ENCODE measurements around the gene HOXD12. TPM values are rescaled to one million over a fixed set of nuclear protein-coding genes. Genes with fewer than 3 reads are reported as not detected.
A peak's percentile ranks its signal among the peaks of the same experiment; 100 is the strongest.

The HOXD12 gene
- total RNA-seq, 1 donor from 2014 or later: 0.27 TPM

DNA sequence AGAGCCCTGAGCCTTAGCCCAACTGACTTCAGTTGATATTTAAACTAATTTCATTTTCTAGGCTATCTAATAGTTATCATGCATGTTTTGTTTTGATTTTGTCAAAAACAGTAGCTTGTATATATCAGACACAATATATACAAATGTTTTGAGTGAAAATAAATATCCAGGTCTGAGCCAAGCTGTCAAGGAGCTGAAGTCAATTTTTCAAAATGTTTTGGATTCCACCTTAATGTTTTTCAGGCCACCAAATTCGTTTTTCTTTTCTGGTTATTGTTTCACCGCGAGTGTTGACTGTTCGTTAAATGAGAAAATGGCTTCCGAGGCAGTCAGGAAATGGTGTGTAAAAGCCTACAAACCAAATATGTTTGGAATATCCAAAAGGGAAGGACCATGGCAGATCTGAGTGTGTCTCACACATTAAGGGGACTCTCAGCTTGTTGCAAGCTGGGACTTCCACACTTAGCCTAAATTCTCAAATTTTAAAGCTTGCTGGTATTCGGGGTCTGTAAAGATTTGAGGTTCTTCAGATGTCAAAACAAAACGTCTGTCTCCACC lies 2.8 kb downstream of the HOXD12 start:
- TF ChIP-seq CTCF (IDR thresholded peaks at IDR 0.05; ENCODE audit: unreplicated experiment): no peak
- H3K4me3 Mint-ChIP-seq: no peak overlapping the region
- no peaks in the 10 kb centered on the region for H3K9me3 Mint-ChIP-seq
- peaks cover 96% of the 10 kb centered on the region for H3K27me3 Mint-ChIP-seq (ENCODE audit: low read depth)
- peaks cover 24% of the 10 kb centered on the region for H3K4me1 Mint-ChIP-seq
- H3K36me3 Mint-ChIP-seq: no peaks in the 10 kb centered on the region
- no peak for DNase-seq (ENCODE audit: low spot score in 2 of 2, unreplicated experiment in 2 of 2)
- H3K27ac Mint-ChIP-seq: no peak overlapping the region

- Mint-ChIP-seq H3K27me3 (ENCODE audit: low read depth) (peaks cover 89% of the 10 kb centered on the region), H3K27ac (no peak overlapping the region), H3K4me1 (peaks cover 19% of the 10 kb centered on the region), H3K36me3 (no peaks in the 10 kb centered on the region), H3K9me3 (no peaks in the 10 kb centered on the region), H3K4me3 (no peak overlapping the region)
- no peak for TF ChIP-seq CTCF (IDR thresholded peaks at IDR 0.05; ENCODE audit: unreplicated experiment)
- no peak for DNase-seq (ENCODE audit: low spot score in 2 of 2, unreplicated experiment in 2 of 2)
Measured at GRCh38 chr2:176103194-176103593, 3.6 kb downstream of the HOXD12 start.

GRCh38 chr2:176103742-176104315 lies 4.2 kb downstream of the HOXD12 start:
- no peak for DNase-seq (ENCODE audit: low spot score in 2 of 2, unreplicated experiment in 2 of 2)

GRCh38 chr2:176104316-176105077 lies 4.9 kb downstream of the HOXD12 start:
- H3K27ac Mint-ChIP-seq: peak overlapping the region; percentile 16
- no peaks in the 10 kb centered on the region for H3K36me3 Mint-ChIP-seq
- TF ChIP-seq CTCF (IDR thresholded peaks at IDR 0.05; ENCODE audit: unreplicated experiment): no peak
- H3K4me3 Mint-ChIP-seq: peak overlapping the region; percentile 59
- H3K9me3 Mint-ChIP-seq: no peaks in the 10 kb centered on the region
- H3K4me1 Mint-ChIP-seq: peaks cover 21% of the 10 kb centered on the region
- peak in 1 of 2 experiments; percentile 40 for DNase-seq (ENCODE audit: low spot score in 2 of 2, unreplicated experiment in 2 of 2)
- peaks cover 89% of the 10 kb centered on the region for H3K27me3 Mint-ChIP-seq (ENCODE audit: low read depth)

More at GRCh38 chr2:176103742-176104315, 4.2 kb downstream of the HOXD12 start:
- H3K36me3 Mint-ChIP-seq: no peaks in the 10 kb centered on the region
- peaks cover 20% of the 10 kb centered on the region for H3K4me1 Mint-ChIP-seq
- H3K4me3 Mint-ChIP-seq: peak overlapping the region; percentile 59
- H3K27me3 Mint-ChIP-seq (ENCODE audit: low read depth): peaks cover 89% of the 10 kb centered on the region
- H3K27ac Mint-ChIP-seq: no peak overlapping the region
- no peak for TF ChIP-seq CTCF (IDR thresholded peaks at IDR 0.05; ENCODE audit: unreplicated experiment)
- H3K9me3 Mint-ChIP-seq: no peaks in the 10 kb centered on the region

DNA sequence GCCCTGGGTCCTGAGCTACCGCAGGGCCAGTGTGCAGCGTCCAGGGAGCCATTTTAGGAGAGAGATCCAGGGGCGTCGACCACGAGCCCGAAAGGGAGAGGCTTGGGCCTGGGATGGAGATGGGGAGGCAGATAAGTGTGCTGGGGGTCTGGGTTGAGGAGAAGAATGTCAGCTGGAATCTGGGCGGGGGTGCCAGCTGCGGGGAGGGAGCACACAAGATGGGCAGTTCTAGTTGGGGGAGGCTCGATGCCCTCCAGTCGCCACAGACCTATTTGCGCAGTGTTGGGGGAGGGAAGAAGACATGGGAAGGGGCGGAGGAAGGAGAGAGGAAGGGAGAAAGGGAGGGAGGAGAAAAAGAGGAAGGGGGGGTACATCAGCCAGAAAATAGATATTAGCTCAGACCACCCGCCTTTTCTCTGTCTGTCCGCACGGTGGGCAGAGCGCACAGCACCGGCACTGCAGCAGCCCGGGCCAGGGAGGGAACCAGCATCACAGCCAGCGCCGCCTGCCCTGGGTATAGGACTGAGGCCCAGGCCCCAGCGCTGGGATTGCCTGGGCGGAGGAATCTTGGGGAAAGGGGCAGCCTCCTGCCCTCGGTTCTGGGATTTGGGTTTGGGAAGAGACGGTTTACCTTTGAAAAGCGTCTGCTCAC lies 5.6 kb downstream of the HOXD12 start:
- Mint-ChIP-seq H3K36me3 (no peaks in the 10 kb centered on the region), H3K27ac (peak overlapping the region; percentile 16), H3K4me3 (peak overlapping the region; percentile 59), H3K9me3 (no peaks in the 10 kb centered on the region), H3K4me1 (peaks cover 21% of the 10 kb centered on the region), H3K27me3 (ENCODE audit: low read depth) (peaks cover 90% of the 10 kb centered on the region)
- no peak for TF ChIP-seq CTCF (IDR thresholded peaks at IDR 0.05; ENCODE audit: unreplicated experiment)
- DNase-seq (ENCODE audit: low spot score in 2 of 2, unreplicated experiment in 2 of 2): peak in 1 of 2 experiments; percentile 40
